Uterus (tissue), 4 donors: Measurements from ENCODE around the gene RAD51B. TPM values are rescaled to one million over a fixed set of nuclear protein-coding genes. Genes with fewer than 3 reads are reported as not detected.
A peak's percentile ranks its signal among the peaks of the same experiment; 100 is the strongest.

Experiments
- DNase-seq, 2 donors: peaks; one replicate each; pipeline ENCODE4 v3.0.0-alpha.2; 2019 to 2020
- H3K27ac ChIP-seq, 2 donors: fragments of 200-600 bp; sonication (generic); 1 replicate in 1 of 2; 2 replicates in 1 of 2; pipeline ENCODE4 v1.5.1; 2016 to 2018
- H3K27me3 ChIP-seq, 2 donors: fragments of 200-600 bp; sonication (generic); one replicate each; pipeline ENCODE4 v1.5.1; 2018 to 2019; ENCODE audit warnings: control low read depth in 1 of 2
- H3K36me3 ChIP-seq, 2 donors: fragments of 200-600 bp; sonication (generic); one replicate each; pipeline ENCODE4 v1.5.1; 2019; ENCODE audit warnings: control low read depth in 1 of 2
- H3K4me1 ChIP-seq, 2 donors: fragments of 200-600 bp; sonication (generic); one replicate each; pipeline ENCODE4 v1.5.1; 2018 to 2019; ENCODE audit warnings: control low read depth in 1 of 2
- H3K4me3 ChIP-seq, 2 donors: fragments of 200-600 bp; sonication (generic); 1 replicate in 1 of 2; 2 replicates in 1 of 2; pipeline ENCODE4 v1.5.1; 2018 to 2019; ENCODE audit warnings: mild to moderate bottlenecking in 1 of 2
- H3K9me3 ChIP-seq, 2 donors: fragments of 200-600 bp; sonication (generic); one replicate each; pipeline ENCODE4 v1.5.1; 2019; ENCODE audit warnings: control low read depth in 1 of 2
- POLR2A ChIP-seq, 2 donors: fragments of 450-650 bp; IDR thresholded peaks; one replicate each; pipeline ENCODE4 v1.6.1; 2016; ENCODE audit warnings: antibody characterized with exemption in 2 of 2, mild to moderate bottlenecking in 1 of 2, moderate library complexity in 1 of 2
- intact Hi-C: fragments of 100-400 bp; cut with DNase I; formaldehyde crosslinking; loops from one replicate; pipeline ENCODE4 v1.15.1; 2023; ENCODE audit warnings: low total_unique reads
- total RNA-seq, 4 donors: library from RNA; depleted of rRNA in 3 of 4; stranded (reverse); fragments of >200 nt in 3 of 4; gene quantifications; one replicate each; pipeline versions ENCODE4 v1.1.0 to v1.2.4, GENCODE V29; 2014 to 2023
- TF ChIP-seq, protein P1 (sequence below), 4 experiments: fragments of 200-600 bp in 2 of 4; fragments of 450-650 bp in 2 of 4; sonication (generic) in 2 of 4; IDR thresholded peaks; one replicate each; pipeline ENCODE4 v1.5.1; 2016 to 2019; ENCODE audit warnings: antibody characterized with exemption in 4 of 4, mild to moderate bottlenecking in 2 of 4, moderate library complexity in 1 of 4
- donor health status: DM: yes; HTN: yes; CAD: no.

Gene RAD51B
- total RNA-seq, 4 donors from 2014 or later, result 29.5 to 100.0 (median 70.3) TPM

DNA sequence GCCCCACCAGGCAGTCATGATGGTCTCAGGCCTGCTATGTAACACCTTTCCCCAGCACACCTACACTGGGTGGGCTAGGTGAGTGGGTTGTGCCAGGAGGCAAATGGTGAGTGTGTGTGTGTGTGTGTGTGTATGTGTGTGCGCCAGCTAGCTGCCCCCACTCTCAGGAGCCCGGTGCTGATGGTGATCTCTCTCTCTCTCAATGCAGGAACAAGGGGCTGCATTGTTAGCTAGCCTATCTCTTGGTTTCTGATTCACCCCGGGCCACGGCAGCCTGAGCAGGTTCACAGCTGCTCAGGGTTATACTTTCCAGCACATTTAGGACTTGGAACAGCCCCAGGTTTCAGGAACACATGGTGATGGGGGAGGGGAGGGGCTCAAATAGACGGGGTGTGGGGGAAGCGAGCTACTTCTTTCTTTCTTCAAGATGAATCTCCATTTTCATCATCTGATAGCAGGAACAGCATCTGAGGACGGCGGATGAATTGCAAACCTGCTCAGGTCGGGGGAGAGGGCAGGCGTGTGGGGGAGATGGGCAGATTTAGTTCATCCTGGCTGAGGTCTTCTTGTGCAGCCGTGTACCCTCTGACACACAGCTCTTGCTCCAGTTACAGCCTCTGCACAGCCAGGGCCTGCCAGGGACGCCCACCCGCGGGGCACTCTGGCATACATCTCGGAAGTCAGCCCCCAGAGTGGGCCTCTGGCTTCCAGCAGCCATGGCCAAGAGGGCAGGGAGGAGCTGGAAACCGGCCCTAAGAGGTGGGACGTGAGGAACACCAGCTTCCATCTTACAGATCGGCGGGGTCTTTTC lies 835.6 kb downstream of the RAD51B start:
- Histone ChIP-seq H3K9me3 (no peaks in the 10 kb centered on the region), H3K27me3 (no peaks in the 10 kb centered on the region), H3K4me3 (no peak overlapping the region), H3K4me1 (peaks cover 16 to 22% of the 10 kb centered on the region in 2 donors), H3K27ac (peak overlapping the region; percentile 88 to 94), H3K36me3 (no peaks in the 10 kb centered on the region)
- intact Hi-C loops, result no loop called here
- DNase-seq, result peak; percentile 60 to 75
- TF ChIP-seq POLR2A (IDR thresholded peaks at IDR 0.05), result no peak
- TF ChIP-seq, protein P1, sequence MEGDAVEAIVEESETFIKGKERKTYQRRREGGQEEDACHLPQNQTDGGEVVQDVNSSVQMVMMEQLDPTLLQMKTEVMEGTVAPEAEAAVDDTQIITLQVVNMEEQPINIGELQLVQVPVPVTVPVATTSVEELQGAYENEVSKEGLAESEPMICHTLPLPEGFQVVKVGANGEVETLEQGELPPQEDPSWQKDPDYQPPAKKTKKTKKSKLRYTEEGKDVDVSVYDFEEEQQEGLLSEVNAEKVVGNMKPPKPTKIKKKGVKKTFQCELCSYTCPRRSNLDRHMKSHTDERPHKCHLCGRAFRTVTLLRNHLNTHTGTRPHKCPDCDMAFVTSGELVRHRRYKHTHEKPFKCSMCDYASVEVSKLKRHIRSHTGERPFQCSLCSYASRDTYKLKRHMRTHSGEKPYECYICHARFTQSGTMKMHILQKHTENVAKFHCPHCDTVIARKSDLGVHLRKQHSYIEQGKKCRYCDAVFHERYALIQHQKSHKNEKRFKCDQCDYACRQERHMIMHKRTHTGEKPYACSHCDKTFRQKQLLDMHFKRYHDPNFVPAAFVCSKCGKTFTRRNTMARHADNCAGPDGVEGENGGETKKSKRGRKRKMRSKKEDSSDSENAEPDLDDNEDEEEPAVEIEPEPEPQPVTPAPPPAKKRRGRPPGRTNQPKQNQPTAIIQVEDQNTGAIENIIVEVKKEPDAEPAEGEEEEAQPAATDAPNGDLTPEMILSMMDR (IDR thresholded peaks at IDR 0.05), result no peak

DNA sequence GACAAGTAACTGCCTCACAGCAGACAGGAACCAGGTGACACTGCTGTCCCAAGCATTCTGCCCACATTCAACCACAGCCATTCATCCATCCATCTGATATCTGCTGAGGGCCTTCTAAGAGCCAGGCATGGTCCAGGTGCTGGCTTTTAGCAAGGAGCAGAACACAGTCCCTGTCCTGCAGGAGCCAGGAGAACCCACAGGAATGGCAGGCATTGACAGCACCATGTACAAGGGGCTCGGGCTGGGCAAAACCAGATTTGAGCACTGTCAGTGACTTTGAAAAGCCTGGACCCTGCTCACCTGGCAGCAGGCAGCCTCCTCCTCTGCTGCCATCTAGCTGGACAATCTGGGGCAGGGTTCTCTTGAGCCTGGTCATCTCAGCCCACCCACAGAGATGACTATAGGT lies 836.3 kb downstream of the RAD51B start:
- Histone ChIP-seq H3K36me3 (no peaks in the 10 kb centered on the region), H3K27me3 (no peaks in the 10 kb centered on the region), H3K27ac (peak overlapping the region; percentile 88 to 94), H3K9me3 (no peaks in the 10 kb centered on the region), H3K4me1 (peaks cover 16 to 22% of the 10 kb centered on the region in 2 donors), H3K4me3 (no peak overlapping the region)
- no peak for DNase-seq
- intact Hi-C loops, result no loop called here
- TF ChIP-seq, protein P1 (IDR thresholded peaks at IDR 0.05), result peak in 2 of 4 experiments; percentile 22 to 33
- TF ChIP-seq POLR2A (IDR thresholded peaks at IDR 0.05), result no peak

DNA sequence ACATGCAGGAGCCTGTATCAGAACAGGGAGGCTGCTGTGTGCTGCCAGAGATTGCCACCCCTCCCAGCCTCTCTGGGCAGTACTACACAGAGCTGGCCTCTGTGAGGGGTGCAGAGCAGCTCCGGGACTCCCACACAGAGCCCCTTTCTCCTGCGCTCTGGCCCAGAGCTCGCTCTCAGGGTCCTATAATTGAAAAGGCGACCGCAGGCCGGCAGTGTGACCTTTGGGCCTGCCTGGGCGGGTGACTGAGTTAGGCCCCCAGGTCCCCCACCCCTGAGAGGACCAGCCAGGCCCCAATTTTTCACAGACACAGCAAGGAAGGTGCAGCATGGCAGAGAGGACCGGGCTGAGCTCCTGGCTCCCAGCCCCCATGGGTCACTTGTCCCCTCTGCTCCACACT lies 836.9 kb downstream of the RAD51B start:
- Histone ChIP-seq H3K36me3 (no peaks in the 10 kb centered on the region), H3K4me1 (peaks cover 16 to 22% of the 10 kb centered on the region in 2 donors), H3K27me3 (no peaks in the 10 kb centered on the region), H3K9me3 (no peaks in the 10 kb centered on the region), H3K27ac (peak overlapping the region; percentile 88 to 94), H3K4me3 (no peak overlapping the region)
- intact Hi-C loops, result no loop called here
- DNase-seq, result no peak
- TF ChIP-seq POLR2A (IDR thresholded peaks at IDR 0.05), result no peak
- TF ChIP-seq, protein P1 (IDR thresholded peaks at IDR 0.05), result no peak

DNA sequence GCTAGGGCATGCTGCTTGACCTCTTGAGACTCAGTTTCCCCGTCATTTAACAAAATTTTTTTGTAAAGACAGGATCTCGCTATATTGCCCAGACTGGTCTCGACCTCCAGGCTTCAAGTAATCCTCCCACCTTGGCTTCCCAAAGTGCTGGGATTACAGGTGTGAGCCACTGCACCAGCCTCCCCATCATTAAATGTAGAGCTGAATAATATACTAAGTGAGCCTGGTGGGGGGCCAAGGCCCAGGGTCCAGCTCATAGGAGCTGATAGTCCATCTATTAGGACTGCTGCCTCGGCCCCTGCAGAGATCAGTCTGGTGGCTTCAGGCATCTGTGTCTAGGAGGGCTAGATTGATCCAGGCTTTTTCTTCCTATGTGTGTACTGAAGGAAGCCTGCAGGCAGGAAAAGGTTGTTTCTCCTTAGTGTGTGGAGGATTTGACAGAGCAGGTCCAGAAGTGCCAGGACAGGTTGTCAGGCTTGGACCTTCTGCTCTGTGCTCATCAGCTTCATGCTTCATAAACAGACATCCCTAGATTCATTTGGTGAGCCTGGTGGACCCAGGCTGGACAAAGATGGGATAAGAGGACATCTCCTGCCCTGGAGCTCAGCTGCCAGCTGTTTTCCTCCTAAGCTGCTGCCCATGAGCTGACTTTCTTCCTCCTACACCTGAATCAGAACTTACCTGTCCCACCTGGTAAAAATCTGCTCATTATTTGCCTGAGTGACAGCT lies 837.9 kb downstream of the RAD51B start:
- intact Hi-C loops, result no loop called here
- no peak overlapping the region for H3K4me3 ChIP-seq
- H3K27ac ChIP-seq, result peak overlapping the region; percentile 88 to 94
- no peaks in the 10 kb centered on the region for H3K36me3 ChIP-seq
- no peak for TF ChIP-seq POLR2A (IDR thresholded peaks at IDR 0.05)
- TF ChIP-seq, protein P1 (IDR thresholded peaks at IDR 0.05), result no peak
- no peak for DNase-seq
- H3K9me3 ChIP-seq, result no peaks in the 10 kb centered on the region
- H3K27me3 ChIP-seq, result no peaks in the 10 kb centered on the region
- peaks cover 16 to 20% of the 10 kb centered on the region in 2 donors for H3K4me1 ChIP-seq

- Histone ChIP-seq H3K9me3 (no peaks in the 10 kb centered on the region), H3K4me1 (peaks cover 16 to 20% of the 10 kb centered on the region in 2 donors), H3K36me3 (no peaks in the 10 kb centered on the region), H3K27ac (peak overlapping the region; percentile 88 to 94), H3K27me3 (no peaks in the 10 kb centered on the region), H3K4me3 (no peak overlapping the region)
- TF ChIP-seq POLR2A (IDR thresholded peaks at IDR 0.05), result no peak
- TF ChIP-seq, protein P1 (IDR thresholded peaks at IDR 0.05), result no peak
- intact Hi-C loops, result no loop called here
- no peak for DNase-seq
Observed at GRCh38 chr14:68658029-68658509, 838.5 kb downstream of the RAD51B start.
